H9 (cell line): ENCODE measurements around the gene TESK2. TPM values are rescaled to one million over a fixed set of nuclear protein-coding genes. Genes with fewer than 3 reads are reported as not detected.

ENCODE experiments used
- DNase-seq: peaks from one replicate; pipeline ENCODE4 v3.0.0-alpha.2; 2017
- H2AFZ ChIP-seq: one replicate; pipeline ENCODE4 v1.6.1; 2013; ENCODE audit warnings: mild to moderate bottlenecking, low read length, control low read depth, moderate library complexity
- H2AK5ac ChIP-seq: 2 replicates; pipeline ENCODE4 v1.6.1; 2013; ENCODE audit warnings: low read length, control low read depth, mixed read lengths; ENCODE audit not compliant: insufficient read length
- H2BK120ac ChIP-seq: one replicate; pipeline ENCODE4 v1.6.1; 2013; ENCODE audit warnings: low read depth, mild to moderate bottlenecking, low read length, control low read depth, inconsistent platforms; ENCODE audit not compliant: poor library complexity, severe bottlenecking
- H2BK12ac ChIP-seq: 2 replicates; pipeline ENCODE4 v1.6.1; 2013; ENCODE audit warnings: low read length, control low read depth, mixed read lengths, low read depth; ENCODE audit not compliant: insufficient read length
- H2BK15ac ChIP-seq: 2 replicates; pipeline ENCODE4 v1.6.1; 2013; ENCODE audit warnings: low read depth, low read length, control low read depth
- H2BK20ac ChIP-seq: one replicate; pipeline ENCODE4 v1.6.1; 2013; ENCODE audit warnings: low read depth, mild to moderate bottlenecking, low read length, control low read depth, inconsistent platforms; ENCODE audit not compliant: poor library complexity, severe bottlenecking
- H2BK5ac ChIP-seq: 2 replicates; pipeline ENCODE4 v1.6.1; 2013; ENCODE audit warnings: low read length, control low read depth, mixed read lengths; ENCODE audit not compliant: insufficient read length
- H3K14ac ChIP-seq: 2 replicates; pipeline ENCODE4 v1.6.1; 2013; ENCODE audit warnings: low read length, control low read depth; ENCODE audit not compliant: insufficient read depth
- H3K18ac ChIP-seq: 2 replicates; pipeline ENCODE4 v1.6.1; 2013; ENCODE audit warnings: low read depth, mild to moderate bottlenecking, mixed read lengths, low read length, control low read depth; ENCODE audit not compliant: insufficient read length
- H3K23ac ChIP-seq: 2 replicates; pipeline ENCODE4 v1.6.1; 2013; ENCODE audit warnings: low read length, control low read depth, mixed read lengths, low read depth; ENCODE audit not compliant: insufficient read length
- H3K23me2 ChIP-seq: 2 replicates; pipeline ENCODE4 v1.6.1; 2013; ENCODE audit warnings: low read depth, mild to moderate bottlenecking, mixed read lengths, low read length, control low read depth; ENCODE audit not compliant: insufficient read length, poor library complexity, severe bottlenecking
- H3K27ac ChIP-seq: 2 replicates; pipeline ENCODE4 v1.5.1; 2013; ENCODE audit warnings: low read length, control low read depth, mixed read lengths, low read depth; ENCODE audit not compliant: insufficient read length
- H3K27me3 ChIP-seq: 2 replicates; pipeline ENCODE4 v1.6.1; 2013; ENCODE audit warnings: low read length, control low read depth, inconsistent platforms; ENCODE audit not compliant: insufficient read depth
- H3K4ac ChIP-seq: 2 replicates; pipeline ENCODE4 v1.6.1; 2013; ENCODE audit warnings: low read depth, mild to moderate bottlenecking, control low read depth, inconsistent platforms, low read length, moderate library complexity
- H3K4me1 ChIP-seq: 2 replicates; pipeline ENCODE4 v1.6.1; 2013; ENCODE audit warnings: low read length, control low read depth, inconsistent platforms; ENCODE audit not compliant: insufficient read depth
- H3K4me2 ChIP-seq: 2 replicates; pipeline ENCODE4 v1.6.1; 2013; ENCODE audit warnings: low read length, control low read depth, mixed read lengths; ENCODE audit not compliant: insufficient read length, insufficient read depth
- H3K56ac ChIP-seq: 2 replicates; pipeline ENCODE4 v1.6.1; 2013; ENCODE audit warnings: low read depth, mild to moderate bottlenecking, mixed read lengths, low read length, control low read depth; ENCODE audit not compliant: insufficient read length
- H3K79me1 ChIP-seq: 2 replicates; pipeline ENCODE4 v1.6.1; 2013; ENCODE audit warnings: low read depth, mild to moderate bottlenecking, moderate library complexity, low read length, control low read depth, inconsistent platforms; ENCODE audit not compliant: insufficient read depth, poor library complexity, severe bottlenecking
- H3K79me2 ChIP-seq: 2 replicates; pipeline ENCODE4 v1.6.1; 2013; ENCODE audit warnings: low read length, control low read depth, inconsistent platforms; ENCODE audit not compliant: insufficient read depth
- H3K9ac ChIP-seq: 2 replicates; pipeline ENCODE4 v1.6.1; 2013; ENCODE audit warnings: low read length, control low read depth, mixed read lengths; ENCODE audit not compliant: insufficient read length; ENCODE audit errors: extremely low read depth
- H3K9me3 ChIP-seq: one replicate; pipeline ENCODE4 v1.6.1; 2013; ENCODE audit warnings: low read depth, low read length, inconsistent platforms; ENCODE audit not compliant: control insufficient read depth
- H3T11ph ChIP-seq: one replicate; pipeline ENCODE4 v1.6.1; 2013; ENCODE audit warnings: mild to moderate bottlenecking, low read length, control low read depth, inconsistent platforms
- H4K20me1 ChIP-seq: one replicate; pipeline ENCODE4 v1.6.1; 2013; ENCODE audit not compliant: control insufficient read depth, insufficient read length, insufficient read depth
- H4K5ac ChIP-seq: 2 replicates; pipeline ENCODE4 v1.6.1; 2013; ENCODE audit warnings: low read depth, mild to moderate bottlenecking, mixed read lengths, low read length, control low read depth; ENCODE audit not compliant: insufficient read length
- H4K8ac ChIP-seq: replicated peaks from 2 replicates; pipeline ENCODE4 v1.6.1; 2013; ENCODE audit warnings: low read length, control low read depth, mixed read lengths, low read depth; ENCODE audit not compliant: insufficient read length
- H4K91ac ChIP-seq: 2 replicates; pipeline ENCODE4 v1.6.1; 2013; ENCODE audit warnings: low read depth, mild to moderate bottlenecking, moderate library complexity, mixed read lengths, low read length, control low read depth; ENCODE audit not compliant: insufficient read length
- H3K27ac Mint-ChIP-seq, 3 experiments: 2 replicates in 2 of 3; 3 replicates in 1 of 3; pipeline ENCODE4 v1.8.0; 2020 to 2021; ENCODE audit warnings: mixed read lengths in 3 of 3, mild to moderate bottlenecking in 1 of 3, moderate library complexity in 1 of 3
- H3K27me3 Mint-ChIP-seq: 2 replicates; pipeline ENCODE4 v1.8.0; 2021; ENCODE audit warnings: low read depth, mild to moderate bottlenecking, moderate library complexity, mixed read lengths
- H3K36me3 Mint-ChIP-seq, 3 experiments: 2 replicates in 2 of 3; 3 replicates in 1 of 3; pipeline ENCODE4 v1.8.0; 2020 to 2021; ENCODE audit warnings: low read depth in 3 of 3, mixed read lengths in 3 of 3; ENCODE audit not compliant: insufficient read depth in 1 of 3
- H3K4me1 Mint-ChIP-seq, 2 experiments: 2 replicates each; pipeline ENCODE4 v1.8.0; 2020; ENCODE audit warnings: mixed read lengths in 2 of 2
- H3K4me3 Mint-ChIP-seq, 2 experiments: 2 replicates in 1 of 2; 3 replicates in 1 of 2; pipeline ENCODE4 v1.8.0; 2020 to 2021; ENCODE audit warnings: mild to moderate bottlenecking in 2 of 2, mixed read lengths in 2 of 2, moderate library complexity in 1 of 2
- H3K9me3 Mint-ChIP-seq, 2 experiments: 2 replicates in 1 of 2; 3 replicates in 1 of 2; pipeline ENCODE4 v1.8.0; 2020; ENCODE audit warnings: mild to moderate bottlenecking in 2 of 2, mixed read lengths in 2 of 2, moderate library complexity in 1 of 2
- CTCF ChIP-seq: fragments of 200-600 bp; sonication (generic); conservative IDR thresholded peaks from 3 replicates; pipeline ENCODE4 v1.8.0; 2021; ENCODE audit warnings: antibody characterized with exemption, mild to moderate bottlenecking
- WGBS: extraction: QIAGEN DNeasy Blood & Tissue Kit; methylation state at CpG from one replicate; pipeline ENCODE4 v1.1.7; 2013; ENCODE audit warnings: missing lambda C conversion rate, low lambda C conversion rate, mixed read lengths; ENCODE audit not compliant: insufficient read length; ENCODE audit errors: extremely low coverage; 5-methylcytosine and 5-hydroxymethylcytosine counted together
- total RNA-seq: library from RNA; stranded (reverse); gene quantifications from 2 replicates; pipeline ENCODE4 v1.2.1, GENCODE V29; 2021

TESK2 gene
- total RNA-seq, 1 experiment from 2014 or later: 7.2 TPM

- Histone ChIP-seq H3K4me1 (no peaks in the 10 kb centered on the region), H3K18ac (no peak overlapping the region), H2BK12ac (no peak overlapping the region), H2AK5ac (no peak overlapping the region), H3K27me3 (no peaks in the 10 kb centered on the region), H3K79me1 (no peaks in the 10 kb centered on the region), H4K8ac (no peak overlapping the region), H3T11ph (no peak overlapping the region), H3K14ac (no peak overlapping the region), H4K5ac (no peak overlapping the region), H2BK5ac (no peak overlapping the region), H2BK15ac (no peak overlapping the region), H4K91ac (no peak overlapping the region), H3K9ac (no peak overlapping the region), H3K23me2 (no peaks in the 10 kb centered on the region), H4K20me1 (no peaks in the 10 kb centered on the region), H3K27ac (no peak overlapping the region), H3K56ac (no peak overlapping the region), H3K23ac (no peak overlapping the region), H3K79me2 (no peaks in the 10 kb centered on the region), H3K9me3 (no peaks in the 10 kb centered on the region), H2AFZ (no peak overlapping the region), H2BK120ac (no peak overlapping the region), H2BK20ac (no peak overlapping the region), H3K4me2 (no peak overlapping the region), H3K4ac (no peak overlapping the region)
- Mint-ChIP-seq H3K4me1 (no peaks in the 10 kb centered on the region), H3K27ac (no peak overlapping the region; a peak in 1 of 7 replicates), H3K27me3 (no peaks in the 10 kb centered on the region; the same call in 1 of the 2 replicates), H3K9me3 (no peaks in the 10 kb centered on the region), H3K4me3 (no peak overlapping the region), H3K36me3 (no peaks in the 10 kb centered on the region)
- DNase-seq: no peak
- no CpG with 5 or more reads among the region's 5 CpGs for WGBS
- no peak for TF ChIP-seq CTCF
Measured at GRCh38 chr1:45430490-45430889, 60.5 kb downstream of the TESK2 start.
